ENCODE results near the gene ZSCAN12.
"Not testable (repeated sequence)": the region's sequence is repeated elsewhere in the genome, so short reads cannot be mapped to it uniquely, and the experiment has no call there.

ZSCAN12 gene

DNA sequence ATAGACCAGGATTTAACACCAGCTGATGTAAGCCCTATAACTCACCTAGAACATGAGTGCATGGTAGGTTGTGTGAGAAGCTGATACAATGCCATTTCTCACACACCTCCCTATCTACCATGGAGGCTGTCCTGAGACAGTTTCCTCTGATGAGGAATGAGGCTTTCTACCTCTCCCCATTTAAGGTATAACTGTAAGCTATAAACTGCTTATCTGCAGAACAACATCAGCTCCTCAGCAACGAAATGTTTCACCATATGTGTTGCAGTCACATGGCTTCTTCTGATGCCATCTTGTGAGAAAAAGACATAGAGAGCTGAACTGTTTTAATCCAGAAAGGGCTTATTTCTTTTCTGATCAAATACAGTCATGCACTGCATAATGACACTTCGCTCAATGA lies 29.1 kb downstream of the ZSCAN12 start:
- DNase-seq (ENCODE audit: extremely low spot score), result no peak
- ChIA-PET CTCF (interaction anchor here (3.8 to 4.4 kb wide), 2 partner anchors 13 to 15 kb away, joined by 24 to 29 read pairs; no protein-coding TSS in a partner anchor), POLR2A (no interaction called here)
- TF ChIP-seq, protein P1, sequence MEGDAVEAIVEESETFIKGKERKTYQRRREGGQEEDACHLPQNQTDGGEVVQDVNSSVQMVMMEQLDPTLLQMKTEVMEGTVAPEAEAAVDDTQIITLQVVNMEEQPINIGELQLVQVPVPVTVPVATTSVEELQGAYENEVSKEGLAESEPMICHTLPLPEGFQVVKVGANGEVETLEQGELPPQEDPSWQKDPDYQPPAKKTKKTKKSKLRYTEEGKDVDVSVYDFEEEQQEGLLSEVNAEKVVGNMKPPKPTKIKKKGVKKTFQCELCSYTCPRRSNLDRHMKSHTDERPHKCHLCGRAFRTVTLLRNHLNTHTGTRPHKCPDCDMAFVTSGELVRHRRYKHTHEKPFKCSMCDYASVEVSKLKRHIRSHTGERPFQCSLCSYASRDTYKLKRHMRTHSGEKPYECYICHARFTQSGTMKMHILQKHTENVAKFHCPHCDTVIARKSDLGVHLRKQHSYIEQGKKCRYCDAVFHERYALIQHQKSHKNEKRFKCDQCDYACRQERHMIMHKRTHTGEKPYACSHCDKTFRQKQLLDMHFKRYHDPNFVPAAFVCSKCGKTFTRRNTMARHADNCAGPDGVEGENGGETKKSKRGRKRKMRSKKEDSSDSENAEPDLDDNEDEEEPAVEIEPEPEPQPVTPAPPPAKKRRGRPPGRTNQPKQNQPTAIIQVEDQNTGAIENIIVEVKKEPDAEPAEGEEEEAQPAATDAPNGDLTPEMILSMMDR (IDR thresholded peaks at IDR 0.05; ENCODE audit: control extremely low read depth, extremely low read depth, low read depth, missing control alignments), result no peak

DNA sequence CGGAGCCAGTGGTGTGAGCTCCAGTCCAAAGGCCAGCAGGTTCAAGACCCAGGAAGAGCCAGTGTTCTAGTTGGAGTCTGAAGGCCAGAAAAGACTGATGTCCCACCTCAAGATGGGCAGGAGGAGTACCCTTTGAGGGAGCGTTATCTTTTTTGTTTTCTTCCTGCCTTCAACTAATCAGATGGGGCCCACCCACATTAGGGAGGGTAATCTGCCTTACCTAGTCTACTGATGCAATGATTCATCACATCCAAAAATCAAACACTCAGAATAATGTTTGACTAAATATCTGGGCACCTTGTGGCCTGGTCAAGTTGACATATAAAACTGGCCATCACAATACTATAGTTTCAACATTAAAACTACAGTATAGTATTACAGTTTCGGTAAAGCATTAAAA lies 30.1 kb downstream of the ZSCAN12 start:
- CTCF ChIA-PET, result no interaction called here

DNA sequence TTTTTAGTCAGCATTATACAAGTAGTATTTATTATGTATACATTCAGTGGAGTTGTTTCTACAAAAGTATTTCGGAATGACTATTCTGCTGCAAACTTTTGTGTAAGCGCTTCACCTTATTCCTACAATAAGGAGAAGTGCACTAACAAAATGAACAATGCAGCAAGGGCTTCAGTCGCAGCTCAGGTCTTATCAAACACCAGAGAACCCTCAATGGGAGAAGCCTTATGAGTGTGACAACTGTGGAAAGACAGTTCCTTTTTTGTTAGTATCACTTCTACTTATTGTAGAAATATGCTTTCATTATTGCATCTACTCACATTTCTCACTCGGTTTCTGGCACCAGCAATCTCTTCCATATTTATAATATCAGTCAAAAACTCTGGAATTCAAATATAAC lies 31.0 kb downstream of the ZSCAN12 start:
- ChIA-PET CTCF (no interaction called here), POLR2A (no interaction called here)
- TF ChIP-seq, protein P1 (IDR thresholded peaks at IDR 0.05; ENCODE audit: control extremely low read depth, extremely low read depth, low read depth, missing control alignments), result no peak
- peak; percentile 69 for DNase-seq (ENCODE audit: extremely low spot score)

More for the DNA sequence above, 30.1 kb downstream of the ZSCAN12 start:
- DNase-seq (ENCODE audit: extremely low spot score), result no peak
- POLR2A ChIA-PET, result no interaction called here
- TF ChIP-seq, protein P1 (IDR thresholded peaks at IDR 0.05; ENCODE audit: control extremely low read depth, extremely low read depth, low read depth, missing control alignments), result no peak

DNA sequence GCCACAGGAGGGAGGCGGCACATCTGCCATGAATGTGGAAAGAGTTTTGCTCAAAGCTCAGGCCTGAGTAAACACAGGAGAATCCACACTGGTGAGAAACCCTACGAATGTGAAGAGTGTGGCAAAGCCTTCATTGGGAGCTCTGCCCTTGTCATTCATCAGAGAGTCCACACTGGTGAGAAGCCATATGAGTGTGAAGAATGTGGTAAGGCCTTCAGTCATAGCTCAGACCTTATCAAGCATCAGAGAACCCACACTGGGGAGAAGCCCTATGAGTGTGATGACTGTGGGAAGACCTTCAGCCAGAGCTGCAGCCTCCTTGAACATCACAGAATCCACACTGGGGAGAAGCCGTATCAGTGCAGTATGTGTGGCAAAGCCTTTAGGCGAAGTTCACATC lies 34.0 kb downstream of the ZSCAN12 start:
- DNase-seq (ENCODE audit: extremely low spot score); POLR2A ChIA-PET: not testable (repeated sequence)
- CTCF ChIA-PET, result interaction anchor here (0.9 to 2.3 kb wide), 2 partner anchors 9 to 18 kb away, joined by 4 to 15 read pairs; no protein-coding TSS in a partner anchor

DNA sequence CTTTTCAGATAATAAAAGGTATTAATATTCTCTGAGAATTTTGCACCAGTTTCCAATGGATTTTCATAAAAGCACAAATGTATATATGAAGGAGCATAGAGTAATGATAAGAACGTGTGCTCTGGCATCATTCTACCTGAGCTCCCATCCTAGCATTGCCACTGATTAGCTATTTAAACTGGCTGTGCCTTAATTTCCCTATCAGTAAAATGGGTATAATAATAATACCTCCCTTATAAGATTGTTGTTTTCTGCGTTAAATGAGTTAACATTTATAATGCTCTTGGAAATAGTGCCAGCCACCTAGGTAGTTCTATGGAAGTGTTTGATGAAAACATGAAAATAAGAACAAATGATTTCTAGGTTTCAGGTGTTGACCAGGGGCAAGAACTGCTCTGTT lies 38.6 kb downstream of the ZSCAN12 start:
- no peak for DNase-seq (ENCODE audit: extremely low spot score)
- POLR2A ChIA-PET, result no interaction called here
- TF ChIP-seq, protein P1 (IDR thresholded peaks at IDR 0.05; ENCODE audit: control extremely low read depth, extremely low read depth, low read depth, missing control alignments), result no peak
- CTCF ChIA-PET, result interaction anchor here (0.9 to 8.0 kb wide), 3 partner anchors 10 to 24 kb away, joined by 4 to 55 read pairs (median 6); no protein-coding TSS in a partner anchor

DNA sequence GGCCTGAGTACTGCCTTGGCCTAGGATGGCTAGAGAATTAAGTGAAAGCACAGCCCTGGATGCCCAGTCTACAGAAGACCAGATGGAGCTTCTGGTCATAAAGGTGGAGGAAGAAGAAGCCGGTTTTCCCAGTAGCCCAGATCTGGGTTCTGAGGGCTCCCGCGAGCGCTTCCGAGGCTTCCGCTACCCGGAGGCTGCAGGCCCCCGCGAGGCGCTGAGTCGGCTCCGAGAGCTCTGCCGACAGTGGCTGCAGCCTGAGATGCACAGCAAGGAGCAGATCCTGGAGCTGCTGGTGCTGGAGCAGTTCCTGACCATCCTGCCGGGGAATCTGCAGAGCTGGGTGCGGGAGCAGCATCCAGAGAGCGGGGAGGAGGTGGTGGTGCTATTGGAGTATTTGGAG lies 40.0 kb downstream of the ZSCAN12 start:
- CTCF ChIA-PET, result interaction anchor here (0.9 to 8.0 kb wide), 4 partner anchors 12 to 464 kb away, joined by 3 to 55 read pairs (median 4); partner anchors contain the start of gene PGBD1
- DNase-seq (ENCODE audit: extremely low spot score); POLR2A ChIA-PET: not testable (repeated sequence)

DNA sequence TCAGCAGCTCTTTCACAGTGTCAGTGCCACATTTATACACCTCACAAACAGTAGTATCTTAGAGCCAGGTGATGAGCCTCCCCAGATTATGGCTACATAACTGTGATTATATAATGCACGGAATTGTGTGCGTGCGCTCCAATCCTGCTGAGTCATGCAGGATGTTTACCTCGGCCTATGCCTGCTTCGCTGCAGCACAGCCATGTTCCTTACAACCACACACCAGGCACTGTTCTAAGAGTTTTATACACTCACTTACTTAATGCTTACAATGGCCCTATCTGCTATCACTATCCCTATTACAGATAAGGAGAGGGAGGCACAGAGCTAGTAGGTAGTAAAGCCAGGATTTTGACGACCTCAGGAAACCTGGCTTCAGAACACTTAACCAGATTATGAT lies 42.5 kb downstream of the ZSCAN12 start:
- ChIA-PET POLR2A (no interaction called here), CTCF (interaction anchor here (1.1 to 8.0 kb wide), 27 partner anchors 8 to 568 kb away, joined by 3 to 55 read pairs (median 8); partner anchors contain the start of genes ZKSCAN4, ZKSCAN8, ZSCAN26 and ZSCAN31)
- DNase-seq (ENCODE audit: extremely low spot score), result no peak
- TF ChIP-seq, protein P1 (IDR thresholded peaks at IDR 0.05; ENCODE audit: control extremely low read depth, extremely low read depth, low read depth, missing control alignments), result no peak

DNA sequence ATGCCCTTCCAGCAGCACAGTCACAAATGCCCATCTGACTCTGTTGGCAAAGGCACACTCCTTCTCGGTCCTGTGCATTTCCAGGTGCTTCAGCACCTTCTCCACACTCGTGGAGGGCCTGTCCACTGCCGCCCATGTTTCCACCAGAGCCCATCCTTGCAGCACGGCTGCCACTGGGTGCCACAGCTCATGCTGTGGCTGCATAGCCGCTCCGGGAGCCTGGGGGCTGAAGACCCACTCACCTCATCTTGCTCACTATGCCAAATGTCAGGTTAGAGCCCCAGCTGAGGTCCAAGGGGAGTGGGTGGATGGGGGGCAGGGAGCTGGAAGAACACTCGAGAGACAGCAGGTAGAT lies 42.9 kb downstream of the ZSCAN12 start:
- no peak for DNase-seq (ENCODE audit: extremely low spot score)
- ChIA-PET CTCF (interaction anchor here (0.6 to 8.0 kb wide), 66 partner anchors 8 to 584 kb away, joined by 3 to 55 read pairs (median 5); partner anchors contain the start of genes PGBD1, ZKSCAN4, ZKSCAN8 and ZSCAN16), POLR2A (no interaction called here)

More for the DNA sequence above, 42.9 kb downstream of the ZSCAN12 start:
- TF ChIP-seq, protein P1 (IDR thresholded peaks at IDR 0.05; ENCODE audit: control extremely low read depth, extremely low read depth, low read depth, missing control alignments), result no peak
